ENCODE results near the gene CCDC60. TPM values are rescaled to one million over a fixed set of nuclear protein-coding genes. Genes with fewer than 3 reads are reported as not detected.

CCDC60 gene
- total RNA-seq, 2 donors from 2014 or later, result not detected

DNA sequence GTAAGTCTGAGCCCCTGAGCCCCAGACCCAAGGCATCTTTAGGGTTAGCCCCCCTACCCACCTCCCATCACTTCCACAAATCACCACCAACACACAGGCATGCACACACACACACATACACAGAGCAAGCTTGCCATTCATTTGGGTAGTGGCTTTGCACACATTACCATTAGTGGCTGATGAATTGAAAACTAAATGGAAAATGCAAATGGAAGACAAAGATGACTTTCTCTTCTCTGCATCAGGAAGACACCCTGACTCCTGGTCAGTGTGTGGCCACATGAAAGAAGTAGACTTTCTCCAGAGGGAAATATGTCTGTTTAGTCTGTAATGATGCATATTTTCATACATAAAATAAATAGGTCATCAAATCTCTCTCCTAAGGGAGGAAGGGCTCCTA, 55.2 kb downstream of the CCDC60 start:
- H3K9me3 Mint-ChIP-seq, result no peaks in the 10 kb centered on the region
- peaks cover 12% of the 10 kb centered on the region for H3K27me3 Mint-ChIP-seq
- H3K27ac Mint-ChIP-seq, result no peak overlapping the region
- no peak overlapping the region for H3K4me3 Mint-ChIP-seq
- no peak for ATAC-seq (replicated peaks)
- H3K36me3 Mint-ChIP-seq (ENCODE audit: low read depth), result no peaks in the 10 kb centered on the region
- no peaks in the 10 kb centered on the region for H3K4me1 Mint-ChIP-seq

DNA sequence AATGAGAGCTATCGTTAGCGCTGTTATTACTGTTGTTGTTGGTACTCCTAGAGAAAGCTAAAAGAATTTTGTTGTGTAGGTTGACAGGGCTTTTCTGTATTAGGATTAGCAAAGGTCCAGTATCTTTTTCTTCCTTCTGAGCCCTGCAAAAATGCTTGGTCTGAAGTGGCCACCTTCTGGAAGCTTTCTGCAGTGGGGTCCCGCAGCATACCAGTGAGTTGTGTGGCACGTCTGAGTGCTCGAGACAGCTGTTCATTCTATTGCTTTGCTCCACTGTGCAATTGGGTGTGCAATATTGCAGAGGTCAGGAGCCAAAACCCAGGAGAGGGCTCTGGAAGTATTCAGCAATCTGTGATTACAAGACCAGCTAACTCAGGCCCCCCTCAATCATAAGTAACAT, 57.1 kb downstream of the CCDC60 start:
- no peak for ATAC-seq (replicated peaks)
- H3K4me3 Mint-ChIP-seq, result no peak overlapping the region
- H3K27me3 Mint-ChIP-seq, result peaks cover 11% of the 10 kb centered on the region
- H3K9me3 Mint-ChIP-seq, result no peaks in the 10 kb centered on the region
- H3K27ac Mint-ChIP-seq, result no peak overlapping the region
- H3K36me3 Mint-ChIP-seq (ENCODE audit: low read depth), result no peaks in the 10 kb centered on the region
- no peaks in the 10 kb centered on the region for H3K4me1 Mint-ChIP-seq

DNA sequence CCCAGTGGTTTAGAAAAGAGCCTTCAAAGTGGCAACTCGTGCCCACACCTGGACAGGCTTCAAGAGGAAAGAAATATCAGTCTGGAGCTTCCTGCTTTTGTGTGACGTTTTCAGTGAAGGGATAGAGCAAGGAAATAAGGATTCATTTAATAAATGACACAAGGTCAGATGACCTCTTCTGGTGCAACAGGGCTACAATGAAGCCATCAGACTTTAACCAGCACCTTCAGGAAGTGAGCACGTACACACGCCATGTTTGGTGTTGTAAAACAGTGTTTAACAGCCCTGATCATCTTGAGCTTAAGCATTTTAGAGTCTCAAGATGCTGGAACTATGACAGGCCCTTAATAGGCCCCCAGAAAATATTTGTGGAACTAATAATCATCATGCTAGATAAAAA, 59.1 kb downstream of the CCDC60 start:
- Mint-ChIP-seq H3K27me3 (peaks cover 8% of the 10 kb centered on the region), H3K9me3 (no peaks in the 10 kb centered on the region), H3K4me3 (no peak overlapping the region), H3K27ac (no peak overlapping the region), H3K36me3 (ENCODE audit: low read depth) (no peaks in the 10 kb centered on the region), H3K4me1 (no peaks in the 10 kb centered on the region)
- no peak for ATAC-seq (replicated peaks)

DNA sequence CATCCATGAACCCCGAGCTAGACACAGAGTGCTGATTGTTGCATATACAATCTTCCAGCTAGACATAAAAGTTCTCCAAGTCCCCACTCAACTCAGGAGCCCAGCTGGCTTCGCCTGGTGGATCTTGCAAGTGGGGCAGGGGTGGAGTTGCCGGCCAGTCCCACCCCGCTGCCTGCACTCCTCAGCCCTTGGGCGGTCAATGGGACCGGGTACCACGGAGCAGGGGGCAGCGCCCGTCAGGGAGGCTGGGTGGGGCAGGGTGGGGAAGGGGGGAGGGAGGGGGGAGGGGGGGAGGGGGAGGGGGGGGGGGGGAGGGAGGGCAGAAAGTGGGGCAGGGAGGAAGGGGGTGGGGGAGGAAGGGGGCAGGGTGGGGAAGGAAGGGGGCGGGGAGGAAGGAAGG, 63.0 kb downstream of the CCDC60 start:
- Mint-ChIP-seq H3K4me3 (no peak overlapping the region), H3K27me3 (peaks cover 10% of the 10 kb centered on the region), H3K36me3 (ENCODE audit: low read depth) (no peaks in the 10 kb centered on the region), H3K9me3 (no peaks in the 10 kb centered on the region), H3K4me1 (no peaks in the 10 kb centered on the region), H3K27ac (no peak overlapping the region)
- ATAC-seq (replicated peaks), result no peak

DNA sequence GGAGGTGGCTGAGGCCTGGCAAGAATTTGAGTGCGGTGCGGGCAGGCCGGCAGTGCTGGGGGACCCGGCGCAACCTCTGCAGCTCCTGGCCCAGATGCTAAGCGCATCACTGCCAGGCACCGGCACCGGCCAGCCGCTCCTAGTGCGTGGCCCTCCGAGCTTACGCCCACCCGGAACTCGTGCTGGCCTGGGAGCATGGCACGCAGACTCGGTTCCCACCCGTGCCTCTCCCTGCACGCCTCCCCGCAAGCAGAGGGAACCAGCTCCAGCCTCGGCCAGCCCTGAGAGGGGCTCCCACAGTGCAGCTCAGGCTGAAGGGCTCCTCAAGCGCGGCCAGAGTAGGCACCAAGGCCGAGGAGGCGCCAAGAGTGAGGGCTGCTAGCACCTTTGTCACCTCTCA, 63.7 kb downstream of the CCDC60 start:
- Mint-ChIP-seq H3K36me3 (ENCODE audit: low read depth) (no peaks in the 10 kb centered on the region), H3K9me3 (no peaks in the 10 kb centered on the region), H3K4me1 (no peaks in the 10 kb centered on the region), H3K27me3 (peaks cover 10% of the 10 kb centered on the region), H3K27ac (no peak overlapping the region), H3K4me3 (no peak overlapping the region)
- ATAC-seq (replicated peaks), result no peak

DNA sequence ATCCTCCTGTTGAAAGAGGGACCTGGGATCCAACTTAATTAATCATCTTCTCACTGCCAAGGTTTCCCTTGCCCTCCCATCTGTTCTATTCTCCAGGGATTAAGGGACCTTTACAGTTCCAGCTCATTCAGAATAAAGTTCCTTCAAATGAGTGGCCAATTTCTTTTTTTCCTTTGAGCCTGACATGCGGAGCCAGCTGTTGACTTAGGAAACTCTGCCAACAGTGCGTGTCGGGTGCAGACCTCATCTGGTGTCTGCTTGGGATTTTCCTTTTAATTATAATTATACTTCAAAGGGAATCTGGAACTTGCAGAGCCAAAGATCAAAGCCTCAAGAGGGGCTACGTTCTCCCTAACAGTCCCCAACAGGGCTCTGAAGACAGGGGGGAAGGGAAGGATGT, 64.8 kb downstream of the CCDC60 start:
- no peak for ATAC-seq (replicated peaks)
- no peaks in the 10 kb centered on the region for H3K36me3 Mint-ChIP-seq (ENCODE audit: low read depth)
- H3K4me3 Mint-ChIP-seq, result no peak overlapping the region
- no peak overlapping the region for H3K27ac Mint-ChIP-seq
- peaks cover 11% of the 10 kb centered on the region for H3K27me3 Mint-ChIP-seq
- no peaks in the 10 kb centered on the region for H3K9me3 Mint-ChIP-seq
- H3K4me1 Mint-ChIP-seq, result no peaks in the 10 kb centered on the region

DNA sequence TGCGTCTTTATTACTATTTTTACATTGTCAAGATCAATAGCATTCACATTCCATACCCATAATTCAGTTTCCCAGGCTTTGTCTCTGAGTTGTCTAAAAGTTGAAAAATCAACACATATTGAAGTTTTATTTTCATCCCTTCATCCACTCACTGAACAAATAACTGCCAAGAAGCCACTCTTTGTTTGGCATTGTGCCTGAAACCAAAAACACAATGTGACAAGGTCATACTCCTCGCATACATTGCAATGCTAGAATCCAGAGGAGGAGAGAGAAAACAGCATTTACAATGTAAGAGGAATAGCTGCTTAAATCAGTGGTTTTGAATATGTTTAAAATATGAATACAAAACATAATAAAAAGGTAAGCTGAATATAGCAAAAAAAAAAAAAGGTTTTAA, 71.8 kb downstream of the CCDC60 start:
- ATAC-seq (replicated peaks), result no peak
- Mint-ChIP-seq H3K9me3 (no peaks in the 10 kb centered on the region), H3K4me3 (no peak overlapping the region), H3K27me3 (peaks cover 33% of the 10 kb centered on the region), H3K36me3 (ENCODE audit: low read depth) (no peaks in the 10 kb centered on the region), H3K4me1 (no peaks in the 10 kb centered on the region), H3K27ac (no peak overlapping the region)

DNA sequence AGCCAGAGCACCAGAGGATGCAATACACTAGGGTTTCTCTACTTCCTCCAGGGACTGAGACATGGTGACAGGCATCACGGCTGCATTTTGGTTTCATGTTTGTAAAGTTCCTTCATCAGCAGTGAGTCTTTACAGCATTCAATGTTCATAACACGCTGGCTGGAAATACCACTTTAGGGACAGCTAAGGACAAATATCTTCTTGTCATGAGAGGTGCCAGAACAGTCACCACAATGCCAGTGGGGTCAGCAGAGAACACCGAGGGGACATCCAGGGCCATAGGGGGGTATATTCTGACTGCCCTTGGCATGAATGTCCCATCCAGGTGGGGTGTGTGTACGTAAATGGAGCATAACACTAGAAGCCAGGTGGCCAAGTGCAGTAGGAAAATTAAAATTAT, 72.3 kb downstream of the CCDC60 start:
- Mint-ChIP-seq H3K27ac (no peak overlapping the region), H3K4me1 (no peaks in the 10 kb centered on the region), H3K4me3 (no peak overlapping the region), H3K9me3 (no peaks in the 10 kb centered on the region), H3K36me3 (ENCODE audit: low read depth) (no peaks in the 10 kb centered on the region), H3K27me3 (peaks cover 36% of the 10 kb centered on the region)
- ATAC-seq (replicated peaks), result no peak

DNA sequence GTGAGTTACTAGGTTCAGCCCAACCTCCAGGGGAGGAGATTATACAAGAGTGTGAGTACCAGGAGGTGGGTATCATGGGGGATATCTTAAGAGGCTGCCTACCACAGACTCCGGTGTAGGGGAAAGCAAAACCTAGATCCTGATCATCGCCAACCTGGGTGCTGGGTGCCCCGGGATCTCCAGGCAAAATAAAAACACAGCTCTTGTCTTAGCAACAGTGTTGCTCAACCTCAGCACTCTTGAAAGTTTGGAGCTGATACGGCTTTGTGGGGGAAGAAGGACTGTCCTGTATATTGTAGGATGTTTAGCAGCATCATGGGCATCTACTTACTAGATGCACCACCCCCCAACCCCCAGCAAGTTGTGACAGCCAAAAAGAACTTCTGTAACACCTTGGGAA, 74.5 kb downstream of the CCDC60 start:
- ATAC-seq (replicated peaks), result no peak
- Mint-ChIP-seq H3K9me3 (no peaks in the 10 kb centered on the region), H3K4me3 (no peak overlapping the region), H3K36me3 (ENCODE audit: low read depth) (no peaks in the 10 kb centered on the region), H3K27ac (no peak overlapping the region), H3K27me3 (peaks cover 43% of the 10 kb centered on the region), H3K4me1 (no peaks in the 10 kb centered on the region)

DNA sequence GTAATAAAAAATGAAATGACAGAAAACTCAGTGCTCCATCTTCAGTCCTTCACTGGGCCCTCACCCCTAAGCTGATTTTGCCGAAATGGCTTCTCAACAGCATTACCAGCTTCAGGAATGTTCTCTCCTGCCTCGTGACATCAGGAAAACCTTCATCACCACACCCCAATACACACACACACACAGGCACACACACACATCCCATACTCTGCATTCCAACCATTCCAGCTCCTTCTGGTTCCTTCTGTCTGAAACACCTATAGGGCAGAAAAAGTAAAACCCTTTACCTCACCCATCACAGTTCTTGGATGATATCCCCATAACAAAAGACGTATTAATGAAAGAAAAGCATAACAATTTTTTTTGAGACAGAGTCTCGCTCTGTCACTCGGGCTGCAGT, 75.9 kb downstream of the CCDC60 start:
- ATAC-seq (replicated peaks), result no peak
- Mint-ChIP-seq H3K9me3 (no peaks in the 10 kb centered on the region), H3K4me3 (no peak overlapping the region), H3K36me3 (ENCODE audit: low read depth) (no peaks in the 10 kb centered on the region), H3K27ac (no peak overlapping the region), H3K27me3 (peaks cover 42% of the 10 kb centered on the region), H3K4me1 (no peaks in the 10 kb centered on the region)

DNA sequence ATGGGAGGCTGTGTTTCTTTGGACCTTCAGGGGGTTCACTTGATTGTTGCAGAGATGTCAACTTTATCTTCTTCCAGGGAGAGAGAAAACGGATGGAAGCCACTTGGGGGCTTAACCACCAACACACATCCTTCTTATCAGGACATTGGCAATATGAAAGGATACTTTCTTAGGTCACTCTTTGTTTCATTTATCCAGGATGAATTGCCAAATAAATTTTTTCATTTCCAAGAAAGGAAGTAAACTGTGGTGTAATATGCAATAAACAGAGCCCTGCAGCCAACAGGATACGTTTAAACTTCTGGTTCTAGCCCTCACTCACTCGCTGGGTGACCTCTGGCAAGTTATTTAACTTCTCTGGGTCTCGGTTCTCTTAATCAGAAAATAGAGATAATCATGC, 77.8 kb downstream of the CCDC60 start:
- Mint-ChIP-seq H3K36me3 (ENCODE audit: low read depth) (no peaks in the 10 kb centered on the region), H3K4me3 (no peak overlapping the region), H3K27me3 (peaks cover 37% of the 10 kb centered on the region), H3K27ac (no peak overlapping the region), H3K9me3 (no peaks in the 10 kb centered on the region), H3K4me1 (no peaks in the 10 kb centered on the region)
- no peak for ATAC-seq (replicated peaks)

DNA sequence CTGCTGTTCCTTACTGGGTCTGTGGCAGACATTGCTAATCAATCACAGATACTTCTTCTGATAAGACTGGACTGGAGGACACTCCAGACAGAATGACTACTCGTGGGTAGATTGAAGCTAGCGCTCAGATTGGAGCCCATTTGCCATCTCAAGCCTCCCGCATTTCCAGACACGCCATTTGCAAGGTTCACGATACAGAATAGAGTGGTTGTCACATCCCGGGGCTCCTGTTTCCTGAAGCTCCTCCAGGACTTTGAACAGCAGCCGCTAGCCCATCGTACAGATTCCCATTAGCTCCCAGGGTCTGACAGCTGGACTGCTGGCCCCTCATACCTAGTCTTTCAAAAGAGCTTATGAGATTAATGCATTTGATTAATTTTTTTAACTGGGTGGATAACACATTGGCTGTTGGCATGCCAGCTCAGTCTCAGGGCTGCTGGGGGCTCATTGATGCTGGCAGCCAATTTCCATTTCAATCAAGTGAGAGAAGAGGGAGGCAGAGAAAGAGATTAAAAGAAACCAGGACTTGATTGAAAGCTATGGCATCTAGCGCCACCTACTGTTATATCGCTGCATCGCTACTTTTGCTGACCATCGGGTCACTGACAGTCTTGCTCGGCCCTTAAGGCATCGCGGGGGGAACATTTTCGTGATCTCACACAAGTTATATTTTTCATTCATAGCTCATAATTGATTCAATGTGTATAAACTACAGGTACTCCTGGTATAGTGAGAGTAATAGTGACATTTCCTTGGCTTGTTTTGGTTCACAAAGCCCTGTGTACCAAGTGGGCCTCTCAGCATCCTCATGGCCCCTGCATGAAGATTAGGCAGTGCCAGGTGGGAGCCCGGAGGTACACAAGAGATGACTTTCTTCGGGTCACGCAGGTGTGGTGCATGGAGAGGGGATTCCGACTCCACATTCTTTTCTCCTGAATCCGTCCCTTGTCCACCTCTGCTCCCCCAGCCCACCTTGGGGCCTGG, 78.6 kb downstream of the CCDC60 start:
- ATAC-seq (replicated peaks), result no peak
- H3K27ac Mint-ChIP-seq, result no peak overlapping the region
- H3K9me3 Mint-ChIP-seq, result no peaks in the 10 kb centered on the region
- no peak overlapping the region for H3K4me3 Mint-ChIP-seq
- no peaks in the 10 kb centered on the region for H3K36me3 Mint-ChIP-seq (ENCODE audit: low read depth)
- peaks cover 39% of the 10 kb centered on the region for H3K27me3 Mint-ChIP-seq
- no peaks in the 10 kb centered on the region for H3K4me1 Mint-ChIP-seq

DNA sequence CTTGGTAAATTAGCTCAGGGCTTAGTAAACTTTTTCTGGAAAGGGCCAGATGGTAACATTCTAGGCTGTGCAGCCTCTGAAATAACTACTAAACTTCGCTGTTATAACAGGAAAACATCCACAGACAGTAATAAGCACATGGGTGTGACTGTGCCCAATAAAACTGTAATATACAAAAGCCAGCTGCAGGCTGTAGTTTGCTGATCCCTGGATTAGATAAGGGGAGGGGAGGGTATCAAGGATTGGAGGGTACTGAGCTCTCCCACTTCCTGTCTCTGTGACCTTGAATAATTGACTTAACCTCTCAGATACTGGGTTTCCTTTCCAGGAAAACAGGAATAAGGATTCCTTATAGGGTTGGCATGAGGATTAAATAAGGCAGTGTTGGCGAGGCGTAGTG, 81.2 kb downstream of the CCDC60 start:
- Mint-ChIP-seq H3K4me3 (no peak overlapping the region), H3K9me3 (no peaks in the 10 kb centered on the region), H3K27me3 (peaks cover 45% of the 10 kb centered on the region), H3K27ac (no peak overlapping the region), H3K36me3 (ENCODE audit: low read depth) (no peaks in the 10 kb centered on the region), H3K4me1 (no peaks in the 10 kb centered on the region)
- ATAC-seq (replicated peaks), result no peak

DNA sequence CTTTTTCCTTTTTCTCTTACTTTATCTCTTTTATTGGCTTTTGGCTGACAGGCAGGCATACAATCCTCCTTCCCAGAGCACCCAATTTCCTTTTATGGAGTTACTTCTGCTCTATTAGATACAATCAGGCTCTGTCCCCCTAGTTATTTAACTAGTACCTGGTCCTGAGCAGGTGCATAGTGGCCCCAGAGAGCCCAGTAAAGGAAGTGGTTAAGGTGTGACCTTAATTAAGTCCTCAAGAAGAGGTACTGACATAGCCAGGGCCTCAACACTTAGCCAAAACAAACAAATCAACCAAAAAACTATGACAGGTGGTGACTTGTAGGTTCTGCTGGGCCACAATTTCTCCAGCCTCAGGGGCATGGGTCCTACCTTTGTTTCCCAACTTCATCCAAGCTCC, 82.9 kb downstream of the CCDC60 start:
- no peak for ATAC-seq (replicated peaks)
- Mint-ChIP-seq H3K4me3 (no peak overlapping the region), H3K9me3 (peaks cover 4% of the 10 kb centered on the region), H3K4me1 (no peaks in the 10 kb centered on the region), H3K27ac (no peak overlapping the region), H3K27me3 (peaks cover 49% of the 10 kb centered on the region), H3K36me3 (ENCODE audit: low read depth) (no peaks in the 10 kb centered on the region)

DNA sequence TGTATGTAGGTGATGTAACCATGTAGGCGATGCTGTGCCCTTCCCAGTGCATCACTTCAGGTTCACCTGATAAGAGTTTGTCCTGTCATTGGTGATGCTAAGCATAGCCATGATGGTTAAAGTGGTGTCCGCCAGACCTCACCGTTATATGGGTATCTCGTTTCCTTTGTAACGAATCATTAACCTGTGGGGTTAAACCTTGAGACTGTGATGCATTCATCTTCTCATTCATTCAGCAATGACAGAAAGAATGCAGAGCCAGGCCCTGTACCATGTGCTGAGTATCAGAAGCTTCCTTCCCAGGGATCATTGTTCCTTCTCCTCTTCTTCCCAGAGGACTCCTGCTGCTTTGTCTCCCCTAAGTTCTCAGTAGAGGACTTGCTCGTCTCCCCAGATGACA, 84.9 kb downstream of the CCDC60 start:
- peaks cover 4% of the 10 kb centered on the region for H3K9me3 Mint-ChIP-seq
- peaks cover 45% of the 10 kb centered on the region for H3K27me3 Mint-ChIP-seq
- H3K4me3 Mint-ChIP-seq, result no peak overlapping the region
- H3K27ac Mint-ChIP-seq, result no peak overlapping the region
- H3K4me1 Mint-ChIP-seq, result no peaks in the 10 kb centered on the region
- ATAC-seq (replicated peaks), result no peak
- H3K36me3 Mint-ChIP-seq (ENCODE audit: low read depth), result no peaks in the 10 kb centered on the region
